ELF-1 (cell line): ENCODE data around the gene ETFBKMT.
"Not testable (repeated sequence)": the region's sequence is repeated elsewhere in the genome, so short reads cannot be mapped to it uniquely, and the experiment has no call there.

Source experiments
- DNase-seq: peaks from one replicate; pipeline ENCODE4 v3.0.0-alpha.2; 2016; ENCODE audit warnings: low read depth, low spot score

ETFBKMT gene

DNA sequence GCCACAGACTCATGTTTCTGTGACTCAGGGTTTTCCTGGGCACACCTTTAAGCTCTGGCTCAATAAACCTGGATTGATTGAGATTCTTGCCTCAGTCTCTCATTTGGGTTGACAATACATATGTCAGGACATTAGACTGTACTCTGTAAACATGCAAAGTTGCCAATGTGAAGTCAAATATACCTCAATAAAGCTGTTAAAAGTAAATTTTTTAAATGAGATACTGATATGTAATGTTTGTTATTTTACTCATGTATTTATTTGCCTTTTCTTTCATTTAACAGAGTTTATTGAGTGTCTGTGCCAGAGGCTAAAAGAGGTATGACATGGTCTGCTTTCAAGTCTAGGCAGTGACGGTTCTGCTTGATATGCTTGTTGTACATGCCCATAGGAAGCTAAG is 3.7 kb upstream of the ETFBKMT start:
- DNase-seq: no peak

DNA sequence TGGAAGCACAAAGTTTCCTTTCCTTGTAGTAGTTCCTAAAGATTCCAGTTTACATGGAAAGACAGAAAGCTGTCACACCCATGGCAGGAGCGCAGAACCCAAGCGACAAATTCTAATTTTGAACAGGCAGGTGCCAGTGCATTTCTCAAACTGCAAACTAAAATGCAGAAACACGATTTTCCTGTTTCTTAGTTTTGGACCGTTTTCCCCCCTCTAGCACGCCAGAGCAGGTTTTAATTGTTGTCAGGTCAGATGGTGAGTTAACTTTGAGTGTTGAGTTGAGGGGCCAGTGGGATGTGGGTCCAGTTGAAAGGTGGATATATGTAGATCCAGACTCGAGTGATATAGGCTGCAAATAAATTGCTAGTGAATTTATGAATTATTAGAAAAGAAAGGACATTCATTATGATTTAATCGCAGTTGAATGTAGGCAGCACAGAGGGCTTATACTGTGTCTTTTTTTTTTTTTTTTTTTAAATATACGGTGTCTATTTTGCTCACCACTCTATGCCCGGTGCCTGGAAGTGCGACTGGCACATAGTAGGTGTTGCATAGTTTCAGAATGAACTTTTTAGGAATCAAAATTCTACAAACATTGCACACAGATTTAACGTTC is 909 bp upstream of the ETFBKMT start:
- DNase-seq: no peak

DNA sequence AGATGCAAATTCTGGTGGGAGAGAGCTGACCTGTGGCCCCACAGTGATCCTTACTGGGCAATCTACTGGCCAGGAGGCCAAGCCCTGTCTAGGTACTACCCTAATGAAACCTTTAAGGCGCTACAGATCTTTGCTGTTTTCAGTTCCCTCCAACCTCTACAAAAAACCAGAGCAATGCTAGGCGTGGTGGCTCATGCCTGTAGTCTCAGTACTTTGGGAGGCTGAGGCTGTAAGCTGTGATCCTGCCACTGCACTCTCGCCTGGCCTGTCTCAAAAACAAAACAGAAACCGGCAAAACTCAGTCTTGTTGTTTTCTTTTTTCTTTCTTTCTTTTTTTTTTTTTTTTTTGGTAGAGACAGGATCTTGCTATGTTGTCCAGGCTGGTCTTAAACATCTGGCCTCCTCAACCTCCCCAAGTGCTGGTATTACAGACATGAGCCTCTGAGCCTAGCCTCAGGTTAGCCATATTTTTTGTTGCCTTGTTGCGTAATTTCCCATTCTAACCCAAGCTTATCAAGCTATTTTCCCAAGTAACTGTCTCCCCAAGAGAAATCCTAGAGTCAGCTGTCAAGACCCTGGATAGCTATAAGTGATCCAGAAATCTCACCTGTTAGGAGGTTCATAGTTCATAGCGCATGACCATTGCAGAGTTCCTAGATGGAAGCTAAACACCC is 2.8 kb downstream of the ETFBKMT start:
- DNase-seq: no peak

DNA sequence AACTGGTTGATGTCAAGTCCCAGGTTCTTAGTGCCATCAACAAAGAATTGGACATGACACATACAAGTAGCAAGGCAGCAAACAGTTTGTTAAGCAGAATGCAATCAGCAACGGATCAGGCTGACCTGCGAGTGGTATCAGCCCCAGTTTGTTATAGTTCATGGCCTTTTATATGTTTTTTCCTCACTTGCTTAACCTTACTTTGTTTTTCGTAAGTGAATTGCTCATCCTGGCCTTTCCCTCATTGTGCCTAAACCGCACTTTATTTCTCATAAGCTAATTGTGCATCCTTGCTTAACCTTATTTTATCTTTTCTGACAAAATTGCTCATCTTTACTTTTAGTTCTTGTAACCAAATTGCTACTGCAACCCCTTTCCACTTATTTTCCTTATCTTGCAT is 4.1 kb downstream of the ETFBKMT start:
- no peak for DNase-seq

DNA sequence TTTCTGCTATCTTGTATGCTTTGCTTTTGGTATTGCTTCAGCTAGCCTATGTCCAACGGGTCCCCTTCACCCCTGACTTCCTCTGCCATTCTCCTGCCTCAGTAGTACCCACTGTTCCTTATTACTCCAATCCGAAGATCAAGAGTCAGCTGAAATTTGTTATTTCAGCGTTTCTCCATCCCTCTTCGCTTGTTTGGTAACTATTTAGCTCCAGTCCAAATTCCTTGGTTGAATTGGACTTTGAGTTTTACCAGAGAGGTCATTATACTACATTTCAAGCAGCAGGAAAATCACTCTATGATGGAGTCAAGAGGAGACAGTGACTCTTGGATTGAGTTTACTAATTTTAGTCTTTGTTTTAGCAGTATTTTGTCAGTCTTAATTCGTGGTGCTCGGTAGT is 4.5 kb downstream of the ETFBKMT start:
- no peak for DNase-seq

DNA sequence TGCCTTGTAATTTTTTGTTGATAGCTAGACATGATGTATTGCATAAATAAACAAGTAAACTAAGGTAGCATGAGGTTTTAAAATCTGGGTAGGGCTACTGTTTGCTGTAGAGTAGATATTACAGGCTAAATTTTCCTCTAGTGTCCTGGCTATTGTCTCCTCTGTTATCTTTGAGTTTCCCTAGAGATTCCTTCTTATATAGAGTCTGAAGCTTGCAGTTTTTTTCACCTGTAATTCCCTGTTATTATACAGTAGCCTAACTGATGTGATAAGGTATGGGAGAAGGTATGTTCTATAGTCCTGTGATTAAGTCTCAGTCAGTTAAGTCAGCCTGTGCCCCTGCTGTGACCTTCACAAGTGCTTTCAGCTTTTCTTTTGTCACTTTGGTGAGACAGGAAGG is 9.5 kb downstream of the ETFBKMT start:
- no peak for DNase-seq

DNA sequence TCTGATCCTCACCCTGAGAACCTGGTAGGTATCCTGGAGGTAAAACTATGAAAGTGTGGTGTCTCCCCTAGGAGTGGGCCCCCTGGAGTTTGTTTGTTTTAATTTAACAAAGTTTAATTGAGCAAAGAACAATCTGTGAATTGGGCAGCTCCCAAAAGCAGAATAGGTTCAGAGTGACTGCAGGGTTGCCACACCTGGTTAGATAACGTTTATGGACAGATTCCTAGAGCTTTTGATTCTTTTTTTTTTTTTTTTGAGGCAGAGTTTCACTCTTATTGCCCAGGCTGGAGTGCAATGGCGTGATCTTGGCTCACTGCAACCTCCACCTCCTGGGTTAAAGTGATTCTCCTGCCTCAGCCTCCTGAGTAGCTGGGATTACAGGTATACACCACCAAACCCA is 10.1 kb downstream of the ETFBKMT start:
- DNase-seq: not testable (repeated sequence)

DNA sequence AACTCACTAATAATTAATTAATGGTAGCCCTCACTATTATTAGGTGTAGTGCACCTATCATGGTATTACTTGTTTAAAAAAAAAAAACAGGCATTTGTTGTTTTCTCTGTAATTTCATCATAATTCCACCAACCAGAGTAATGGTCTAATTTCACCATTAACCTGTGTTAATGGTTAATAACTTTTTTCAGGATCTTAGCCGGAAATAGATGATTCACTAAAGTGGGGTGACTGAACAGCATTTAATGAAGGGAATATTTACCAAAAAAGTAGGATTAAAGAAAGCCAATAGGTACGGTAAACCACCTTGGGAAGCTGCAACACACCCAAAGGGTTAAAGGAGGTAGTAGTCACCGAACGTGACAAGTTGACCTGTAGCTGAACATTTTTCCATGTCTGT is 13.0 kb downstream of the ETFBKMT start:
- DNase-seq: no peak

DNA sequence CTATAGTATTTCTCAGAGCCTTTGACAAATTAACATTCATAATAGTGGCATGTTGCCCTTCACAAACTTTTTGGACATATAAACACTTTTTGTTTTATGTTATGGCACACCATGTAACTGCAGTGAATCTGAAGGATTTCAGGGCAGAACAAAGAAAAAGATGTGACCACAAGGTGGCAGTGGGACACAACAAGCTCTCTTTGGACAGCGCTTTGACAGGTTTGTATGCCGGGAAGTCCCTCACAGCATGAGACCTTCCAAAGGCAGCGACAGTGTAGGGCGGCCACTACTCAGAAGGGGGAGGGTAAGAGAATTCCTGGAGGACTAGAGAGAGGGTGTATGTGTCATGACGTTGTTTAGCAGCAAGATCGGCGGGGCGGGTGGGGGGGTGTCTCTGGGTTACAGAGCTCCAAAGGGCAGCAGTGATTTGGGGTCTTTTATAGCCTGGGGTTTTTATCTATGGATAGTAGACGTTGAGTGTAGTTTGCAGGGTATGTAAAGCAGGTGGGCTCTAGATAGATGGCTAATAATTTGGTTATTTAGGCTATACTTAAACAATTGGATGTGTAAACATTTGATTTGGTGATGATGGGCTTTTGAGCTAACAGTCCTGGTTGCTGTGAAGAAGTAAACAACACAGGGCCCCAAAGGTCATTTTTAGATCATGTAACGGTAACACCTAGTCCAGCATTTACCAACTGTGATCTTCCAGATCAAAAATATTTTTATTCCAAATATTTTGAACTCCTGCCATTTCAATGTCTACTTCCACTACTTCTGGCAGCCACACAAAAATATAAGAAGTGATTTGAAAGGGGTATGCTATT is 22.9 kb downstream of the ETFBKMT start:
- DNase-seq: peak; percentile 94

DNA sequence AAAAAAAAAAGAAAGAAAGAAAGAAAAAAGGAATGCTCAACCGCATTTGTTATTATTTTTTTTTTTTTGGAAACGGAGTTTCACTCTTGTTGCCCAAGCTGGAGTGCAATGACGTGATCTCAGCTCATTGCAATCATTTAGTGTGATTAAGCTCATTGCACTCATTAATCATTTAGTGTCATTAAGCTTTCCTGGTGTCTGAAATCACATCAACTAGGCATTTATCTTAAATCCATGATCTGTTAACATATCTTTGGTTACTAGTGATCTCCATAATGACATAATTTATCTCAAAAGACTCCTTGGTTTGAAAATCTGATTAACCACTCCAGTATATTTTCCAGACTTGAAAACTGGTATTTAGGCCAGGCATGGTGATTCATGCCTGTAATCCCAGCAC is 26.3 kb downstream of the ETFBKMT start:
- DNase-seq: no peak

DNA sequence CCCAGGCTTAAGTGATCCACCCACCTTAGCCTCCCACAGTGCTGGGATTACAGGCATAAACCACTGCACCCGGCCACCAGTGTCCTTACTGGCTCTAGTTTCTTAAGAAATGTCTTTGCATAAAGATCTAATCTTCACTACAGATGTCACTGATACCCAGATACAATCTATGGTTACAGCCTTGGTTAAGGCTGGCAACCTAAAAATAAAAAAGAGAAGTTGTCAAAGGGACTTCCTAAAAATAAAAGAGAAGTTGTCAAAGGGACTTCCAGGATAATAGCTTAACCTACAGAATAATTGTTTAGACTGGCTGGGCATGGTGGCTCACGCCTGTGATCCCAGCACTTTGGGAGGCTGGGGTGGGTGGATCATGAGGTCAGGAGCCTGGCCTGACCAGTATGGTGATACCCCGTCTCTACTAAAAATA is 27.6 kb downstream of the ETFBKMT start:
- DNase-seq: no peak

DNA sequence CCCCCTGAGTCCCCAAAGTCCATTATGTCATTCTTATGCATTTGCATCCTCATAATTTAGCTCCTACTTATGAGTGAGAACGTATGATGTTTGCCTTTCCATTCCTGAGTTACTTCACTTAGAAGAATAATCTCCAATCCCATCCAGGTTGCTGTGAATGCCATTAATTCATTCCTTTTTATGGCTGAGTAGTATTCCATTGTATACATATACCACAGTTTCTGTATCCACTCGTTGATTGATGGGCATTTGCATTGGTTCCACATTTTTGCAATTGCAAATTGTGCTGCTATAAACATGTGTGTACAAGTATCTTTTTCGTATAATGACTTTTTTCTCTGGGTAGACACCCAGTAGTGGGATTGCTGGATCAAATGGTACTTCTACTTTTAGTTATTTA is 30.4 kb downstream of the ETFBKMT start:
- DNase-seq: not testable (repeated sequence)

DNA sequence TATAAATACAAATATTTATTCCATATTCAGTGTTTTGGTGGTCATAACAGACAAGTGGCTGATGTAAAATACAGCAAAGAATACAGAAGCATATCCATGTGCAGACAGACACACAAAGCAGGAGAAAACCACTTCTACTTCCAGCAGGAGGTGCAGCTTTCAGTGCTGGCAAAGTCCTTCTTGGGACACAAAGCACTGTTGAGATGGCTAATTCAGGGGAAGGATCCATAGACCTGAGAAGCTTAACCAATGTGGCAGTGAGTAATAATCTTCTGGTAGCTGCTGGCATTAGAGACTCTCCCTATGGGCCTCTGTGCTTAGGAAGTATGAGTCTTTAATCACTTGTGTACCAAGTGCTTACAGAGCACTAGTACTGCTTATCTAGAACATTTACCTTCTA is 42.6 kb downstream of the ETFBKMT start:
- DNase-seq: no peak

DNA sequence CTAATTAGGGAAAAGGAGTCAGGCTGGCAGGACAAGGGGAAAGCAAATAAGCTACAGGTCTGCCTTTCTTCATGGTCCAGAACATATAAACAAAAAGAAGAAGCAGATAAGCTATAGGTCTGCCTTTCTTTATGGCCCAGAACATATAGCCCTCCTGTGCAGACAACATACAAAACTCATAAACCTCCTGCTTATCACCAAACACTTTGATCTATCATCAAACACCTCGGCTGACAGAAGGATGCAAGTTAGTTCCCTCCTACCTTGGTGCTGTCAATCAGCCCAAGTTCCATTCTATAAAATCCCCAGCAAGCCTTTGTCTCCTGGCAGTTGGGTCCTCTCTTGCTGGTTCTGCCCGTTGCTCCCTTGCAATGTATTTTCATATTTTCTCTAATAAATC is 46.1 kb downstream of the ETFBKMT start:
- no peak for DNase-seq

DNA sequence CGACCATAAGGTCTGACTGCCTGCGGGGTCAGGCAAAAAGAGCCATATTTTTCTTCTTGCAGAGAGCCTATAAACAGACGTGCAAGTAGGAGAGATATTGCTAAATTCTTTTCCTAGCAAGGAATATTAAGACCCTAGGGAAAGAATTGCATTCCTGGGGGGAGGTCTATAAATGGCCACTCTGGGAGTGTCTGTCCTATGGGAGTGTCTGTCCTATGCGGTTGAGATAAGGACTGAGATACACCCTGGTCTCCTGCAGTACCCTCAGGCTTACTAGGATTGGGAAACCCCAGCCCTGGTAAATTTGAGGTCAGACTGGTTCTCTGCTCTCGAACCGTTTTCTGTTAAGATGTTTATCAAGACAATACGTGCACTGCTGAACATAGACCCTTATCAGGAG is 48.6 kb downstream of the ETFBKMT start:
- not testable (repeated sequence) for DNase-seq

DNA sequence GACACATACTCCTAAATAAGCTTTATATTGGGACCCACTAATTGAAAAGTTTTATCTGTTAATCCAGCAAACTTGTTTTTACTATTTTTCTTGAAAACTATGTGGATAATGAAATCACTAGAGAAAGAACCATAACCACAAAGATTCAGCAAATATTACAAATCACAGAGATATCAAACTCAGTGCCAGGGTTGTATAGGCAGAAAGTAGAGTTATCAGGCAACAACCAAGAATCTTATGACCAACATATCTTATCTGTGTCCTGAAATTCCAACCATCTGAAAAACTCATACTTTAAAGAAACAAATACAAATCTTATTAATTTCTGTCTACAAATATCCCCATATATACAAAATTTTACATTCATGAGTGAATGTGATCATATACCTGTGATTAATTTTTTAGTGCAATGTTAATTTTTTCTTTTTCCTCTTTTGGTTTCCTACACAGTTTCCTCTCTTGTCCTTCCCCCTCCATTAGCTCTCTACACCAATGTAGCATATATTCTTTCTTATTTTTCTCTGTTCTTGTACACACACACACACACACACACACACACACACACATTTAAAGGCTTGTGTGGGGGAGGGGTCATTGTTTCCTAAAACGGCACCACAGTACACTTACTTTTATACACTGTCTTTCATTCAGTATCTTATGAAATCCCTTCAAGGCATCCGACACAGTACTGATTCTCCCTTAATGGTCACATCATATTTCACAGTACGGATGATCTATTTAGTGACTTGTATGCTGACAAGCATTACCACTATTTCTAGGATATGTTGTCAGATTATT is 50.7 kb downstream of the ETFBKMT start:
- no peak for DNase-seq

DNA sequence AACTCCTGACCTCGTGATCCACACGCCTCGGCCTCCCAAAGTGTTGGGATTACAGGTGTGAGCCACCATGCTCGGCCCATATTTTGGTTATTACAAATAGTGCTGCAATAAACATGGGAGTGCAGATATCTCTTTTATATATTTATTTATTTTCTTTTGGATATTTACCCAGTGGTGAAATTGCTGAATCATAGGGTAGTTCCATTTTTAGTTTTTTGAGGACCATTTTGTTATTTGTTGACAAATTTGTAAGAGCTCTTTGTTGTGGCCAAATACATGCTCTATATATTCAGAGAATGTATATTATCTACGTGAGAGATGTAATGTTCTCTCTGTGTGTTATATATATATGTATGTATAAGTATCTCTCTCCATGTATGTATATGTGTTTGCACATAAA is 53.4 kb downstream of the ETFBKMT start:
- no peak for DNase-seq

DNA sequence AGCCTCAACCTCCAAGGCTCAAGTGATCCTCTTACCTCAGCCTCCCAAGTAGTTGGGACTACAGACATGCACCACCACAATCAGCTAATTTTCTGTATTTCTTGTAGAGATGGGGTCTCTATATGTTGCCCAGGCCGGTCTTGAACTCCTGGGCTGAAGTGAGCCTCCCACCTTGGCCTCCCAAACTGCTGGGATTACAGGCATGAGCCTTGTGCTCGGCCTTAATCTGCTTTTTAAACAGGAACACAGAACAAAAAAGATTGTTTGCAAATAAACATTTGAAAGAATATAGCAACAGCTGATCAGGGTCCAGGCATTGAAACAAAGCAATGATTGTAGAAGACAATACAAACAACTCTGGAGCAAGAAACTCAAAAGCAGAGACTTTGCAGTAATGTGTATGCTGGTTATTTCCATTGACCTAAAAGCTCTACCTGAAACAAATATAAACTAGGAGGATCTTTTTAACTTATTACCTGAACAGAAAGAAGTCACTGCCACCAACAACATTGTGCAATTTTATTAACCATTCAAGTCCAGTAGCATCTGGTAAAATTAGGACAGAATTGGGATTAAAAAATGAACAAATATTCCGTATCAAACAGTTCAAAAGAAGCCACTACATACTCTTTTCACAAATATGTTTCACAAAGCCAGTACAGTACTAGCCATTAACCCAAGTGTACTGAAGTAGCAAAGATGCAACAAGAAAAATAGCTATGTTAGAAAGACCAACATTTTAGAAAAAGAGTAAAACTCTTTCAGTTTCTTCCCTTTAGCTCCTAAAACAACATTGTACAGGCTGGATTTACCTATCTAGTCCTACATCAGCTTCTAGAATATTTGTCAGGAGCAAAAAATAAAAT is 55.2 kb downstream of the ETFBKMT start:
- no peak for DNase-seq

DNA sequence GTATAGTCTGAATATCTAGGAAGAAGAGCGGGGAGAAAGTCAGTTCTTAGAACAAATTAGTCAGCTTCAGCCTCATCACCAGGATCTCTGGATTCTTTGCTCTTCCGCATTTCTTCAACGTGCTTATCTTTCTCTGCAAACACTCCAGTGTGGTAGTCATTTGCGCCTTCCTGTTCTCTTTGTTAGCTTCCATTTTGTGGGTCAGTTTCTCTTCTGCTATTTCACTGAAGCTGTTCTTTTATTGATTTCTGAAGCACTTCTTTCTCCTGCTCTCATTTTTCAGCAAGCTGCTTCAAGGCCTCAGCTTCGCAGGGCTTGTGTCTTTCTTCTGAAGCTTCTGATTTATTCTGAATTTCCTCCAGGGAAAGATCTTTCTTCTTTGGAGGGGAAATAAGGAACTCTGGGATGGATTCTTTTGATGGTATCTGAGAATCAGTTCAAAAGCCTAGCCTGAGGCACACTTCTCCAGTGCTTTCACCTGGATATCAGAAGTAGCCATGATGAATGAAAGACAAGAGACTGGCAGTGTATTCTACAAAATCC is 55.9 kb downstream of the ETFBKMT start:
- DNase-seq: peak; percentile 74

DNA sequence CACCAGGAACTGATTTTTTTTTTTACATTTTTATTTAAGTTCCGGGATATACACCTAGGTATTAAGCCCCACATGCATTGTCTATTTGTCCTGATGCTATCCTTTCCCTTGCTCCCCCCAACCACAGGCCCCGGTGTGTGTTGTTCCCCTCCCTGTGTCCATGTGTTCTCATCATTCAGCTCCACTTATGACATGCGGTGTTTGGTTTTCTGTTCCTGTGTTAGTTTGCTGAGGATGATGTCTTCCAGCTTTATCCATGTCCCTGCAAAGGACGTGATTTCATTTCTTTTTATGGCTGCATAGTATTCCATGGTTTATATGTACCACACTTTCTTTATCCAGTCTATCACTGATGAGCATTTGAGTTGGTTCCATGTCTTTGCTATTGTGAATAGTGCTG is 57.5 kb downstream of the ETFBKMT start:
- not testable (repeated sequence) for DNase-seq
